Astrocyte of the hippocampus (primary cell): Measurements from ENCODE around the gene NINL.
"Not testable (repeated sequence)": the region's sequence is repeated elsewhere in the genome, so short reads cannot be mapped to it uniquely, and the experiment has no call there.

ENCODE experiments used
- DNase-seq: peaks from one replicate; pipeline ENCODE4 v3.0.0; 2011; ENCODE audit warnings: low read depth, low spot score

The NINL gene

GRCh38 chr20:25584905-25585704, at the start of gene NINL:
Gene NINL (minus strand): TSS chr20:25585531. CDS start chr20:25526587, 58,944 bp downstream.
- peak; percentile 90 for DNase-seq

GRCh38 chr20:25632940-25633790, 47.8 kb upstream of the NINL start:
- DNase-seq, result no peak

DNA sequence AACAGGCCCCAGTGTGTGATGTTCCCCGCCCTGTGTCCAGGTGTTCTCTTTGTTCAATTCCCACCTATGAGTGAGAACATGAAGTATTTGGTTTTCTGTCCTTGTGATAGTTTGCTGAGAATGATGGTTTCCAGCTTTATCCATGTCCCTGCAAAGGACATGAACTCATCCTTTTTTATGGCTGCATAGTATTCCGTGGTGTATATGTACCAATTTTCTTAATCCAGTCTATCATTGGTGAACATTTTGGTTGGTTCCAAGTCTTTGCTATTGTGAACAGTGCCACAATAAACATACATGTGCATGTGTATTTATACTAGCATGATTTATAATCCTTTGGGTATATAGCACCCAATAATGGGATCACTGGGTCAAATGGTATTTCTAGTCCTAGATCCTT, 45.3 kb upstream of the NINL start:
- not testable (repeated sequence) for DNase-seq

GRCh38 chr20:25629816-25630499, 44.6 kb upstream of the NINL start:
- DNase-seq, result no peak

DNA sequence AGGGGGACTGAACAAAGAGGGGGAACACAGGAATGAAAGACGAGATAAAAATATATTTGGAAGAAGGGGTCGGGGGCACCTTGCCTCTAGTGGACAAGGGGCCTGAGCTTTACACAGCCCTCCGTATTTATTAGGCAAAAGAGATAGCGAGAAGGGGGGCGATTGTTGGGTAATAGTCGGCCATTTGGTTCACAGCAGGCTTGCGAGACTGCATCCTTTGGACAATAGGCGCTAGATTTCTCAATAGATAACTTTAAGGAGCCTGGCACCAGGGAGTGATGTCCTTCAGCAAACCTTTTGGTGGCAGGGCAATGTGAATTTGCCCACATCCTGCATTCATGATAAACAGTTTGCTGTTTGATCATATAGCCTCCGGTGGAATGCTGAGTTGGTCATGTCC, 41.4 kb upstream of the NINL start:
- DNase-seq, result no peak

DNA sequence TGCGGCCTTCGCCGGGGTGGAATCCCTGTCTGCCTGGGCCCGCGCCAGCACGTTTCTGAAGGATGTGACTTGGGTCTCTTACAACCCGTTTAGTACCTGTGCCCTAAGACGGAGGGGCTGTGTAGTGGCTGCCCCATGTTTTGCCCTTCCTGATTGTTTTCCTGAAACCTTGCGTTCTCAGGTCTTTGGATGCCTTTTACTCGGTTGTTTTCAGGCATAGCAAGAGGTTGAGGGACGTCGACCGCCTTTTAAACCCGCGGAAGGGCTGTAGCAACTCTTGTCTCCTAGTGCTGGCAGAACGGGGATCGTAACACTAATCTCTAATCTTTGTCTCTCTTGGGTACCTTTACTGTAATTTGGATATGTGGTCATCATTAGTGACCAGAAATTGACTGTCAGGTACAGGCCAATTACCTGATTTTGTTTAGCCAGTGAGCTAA, 39.2 kb upstream of the NINL start:
- no peak for DNase-seq

GRCh38 chr20:25623736-25624499, 38.6 kb upstream of the NINL start, which contains the start of gene NANP:
Gene NANP (minus strand): TSS chr20:25624014. CDS start chr20:25623948, 66 bp downstream.
- peak; percentile 99 for DNase-seq

DNA sequence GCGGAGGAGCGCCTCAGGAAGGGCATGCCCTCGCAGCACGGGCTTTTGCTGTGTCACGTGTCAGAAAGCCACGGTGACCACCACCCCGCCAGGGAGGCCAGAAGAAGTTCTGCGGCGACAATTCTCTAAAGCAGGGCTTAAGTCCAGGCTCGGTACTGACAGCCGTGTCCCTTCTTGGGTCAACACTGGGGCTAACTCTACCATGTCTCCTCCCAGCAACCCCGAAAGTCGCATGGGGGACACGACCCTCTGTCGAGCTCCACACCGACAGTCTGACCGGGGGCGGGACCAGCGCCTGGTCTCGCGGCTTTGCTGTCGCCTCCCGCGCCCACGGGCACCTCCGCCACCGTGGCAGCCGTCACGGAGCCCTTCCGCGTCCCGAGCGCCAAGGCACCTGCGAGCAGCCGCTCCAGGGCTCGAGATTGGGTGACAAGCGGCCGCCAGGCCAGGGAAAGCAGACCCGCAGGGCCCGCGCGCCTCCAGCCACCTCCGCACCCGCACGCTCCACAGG, 37.9 kb upstream of the NINL start:
- peak; percentile 61 for DNase-seq

- DNase-seq, result no peak
Observed at GRCh38 chr20:25622450-25623224, 37.3 kb upstream of the NINL start.

DNA sequence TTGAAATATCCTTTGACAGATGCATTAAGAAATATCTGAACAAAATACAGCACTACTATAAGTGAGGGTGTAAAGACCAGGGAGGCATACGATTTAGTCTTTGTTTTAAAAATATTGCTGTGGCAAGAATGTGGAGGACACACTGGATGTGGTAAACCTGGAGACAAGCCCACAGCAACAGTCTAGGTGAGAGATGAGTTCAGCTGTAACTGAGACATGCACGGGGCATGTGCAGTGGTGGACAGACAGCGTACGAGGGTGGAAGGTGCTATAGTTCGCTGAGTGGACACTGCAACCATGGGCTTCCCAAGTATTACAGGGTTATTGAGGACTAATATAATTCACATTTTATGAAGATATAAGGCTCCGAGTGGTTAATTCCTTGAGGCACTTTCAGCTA, 36.7 kb upstream of the NINL start:
- no peak for DNase-seq

- no peak for DNase-seq
Observed at GRCh38 chr20:25619514-25619913, 34.2 kb upstream of the NINL start.

DNA sequence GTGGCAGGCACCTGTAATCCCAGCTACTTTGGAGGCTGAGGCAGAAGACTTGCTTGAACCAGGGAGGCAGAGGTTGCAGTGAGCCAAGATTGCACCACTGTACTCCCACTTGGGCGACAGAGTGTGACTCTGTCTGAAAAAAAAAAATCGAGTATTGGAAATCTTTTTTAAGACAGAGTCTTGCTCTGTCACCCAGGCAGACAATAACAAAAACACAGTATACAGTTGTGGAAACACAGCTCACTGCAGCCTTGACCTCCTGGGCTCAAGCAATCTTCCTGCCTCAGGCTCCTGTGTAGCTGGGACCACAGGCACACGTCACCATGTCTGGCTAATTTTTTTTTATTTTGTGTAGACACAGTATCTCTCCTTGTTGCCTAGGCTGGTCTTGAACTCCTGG, 23.4 kb upstream of the NINL start:
- DNase-seq, result no peak

DNA sequence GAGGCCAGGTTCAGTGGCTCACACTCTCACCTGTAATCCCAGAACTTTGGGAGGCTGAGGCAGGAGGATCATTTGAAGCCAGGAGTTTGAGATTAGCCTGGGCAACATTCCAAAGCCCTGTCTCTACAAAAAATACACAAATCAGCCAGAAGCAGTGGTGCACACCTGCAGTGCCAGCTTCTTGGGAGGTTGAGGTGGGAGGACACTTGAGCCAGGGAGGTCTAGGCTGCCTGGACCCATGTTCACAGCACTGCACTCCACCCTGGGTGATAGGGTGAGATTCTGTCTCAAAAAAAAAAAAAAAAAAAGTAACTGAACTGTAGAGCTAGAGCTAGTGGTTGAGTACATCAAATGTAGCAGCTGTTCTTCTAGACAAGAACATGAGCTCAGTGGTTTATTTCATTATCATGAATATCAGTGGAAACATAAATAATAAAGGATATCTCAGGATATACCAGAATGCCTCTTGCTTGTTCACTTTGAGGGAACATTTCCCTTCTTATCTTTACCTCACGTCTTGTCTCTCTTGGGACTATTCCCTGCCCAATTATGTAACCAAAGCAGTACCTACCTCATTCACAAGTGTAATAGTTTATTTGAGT, 20.9 kb upstream of the NINL start:
- no peak for DNase-seq

GRCh38 chr20:25605148-25605547, 19.8 kb upstream of the NINL start:
- no peak for DNase-seq

- no peak for DNase-seq
Observed at GRCh38 chr20:25604611-25605010, 19.3 kb upstream of the NINL start.

GRCh38 chr20:25602914-25603309, 17.6 kb upstream of the NINL start:
- DNase-seq, result not testable (repeated sequence)

DNA sequence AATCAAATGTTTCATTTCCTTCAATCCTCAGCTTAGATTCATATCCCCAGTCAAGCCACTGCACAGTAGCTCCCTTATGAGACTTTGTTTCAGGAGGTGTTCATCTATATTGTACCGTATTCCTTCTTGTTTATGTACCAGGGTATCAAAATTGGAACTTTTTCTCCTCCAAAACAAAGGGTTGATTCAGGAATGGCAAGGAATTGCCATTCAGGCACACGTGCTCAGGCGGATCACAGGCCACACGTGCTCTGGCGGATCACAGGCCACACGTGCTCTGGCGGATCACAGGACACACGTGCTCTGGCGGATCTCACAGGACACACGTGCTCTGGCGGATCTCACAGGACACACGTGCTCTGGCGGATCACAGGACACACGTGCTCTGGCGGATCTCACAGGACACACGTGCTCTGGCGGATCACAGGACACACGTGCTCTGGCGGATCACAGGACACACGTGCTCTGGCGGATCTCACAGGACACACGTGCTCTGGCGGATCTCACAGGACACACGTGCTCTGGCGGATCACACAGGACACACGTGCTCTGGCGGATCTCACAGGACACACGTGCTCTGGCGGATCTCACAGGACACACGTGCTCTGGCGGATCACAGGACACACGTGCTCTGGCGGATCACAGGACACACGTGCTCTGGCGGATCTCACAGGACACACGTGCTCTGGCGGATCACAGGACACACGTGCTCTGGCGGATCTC, 17.0 kb upstream of the NINL start:
- not testable (repeated sequence) for DNase-seq

- DNase-seq, result no peak
Observed at GRCh38 chr20:25601659-25602058, 16.3 kb upstream of the NINL start.

DNA sequence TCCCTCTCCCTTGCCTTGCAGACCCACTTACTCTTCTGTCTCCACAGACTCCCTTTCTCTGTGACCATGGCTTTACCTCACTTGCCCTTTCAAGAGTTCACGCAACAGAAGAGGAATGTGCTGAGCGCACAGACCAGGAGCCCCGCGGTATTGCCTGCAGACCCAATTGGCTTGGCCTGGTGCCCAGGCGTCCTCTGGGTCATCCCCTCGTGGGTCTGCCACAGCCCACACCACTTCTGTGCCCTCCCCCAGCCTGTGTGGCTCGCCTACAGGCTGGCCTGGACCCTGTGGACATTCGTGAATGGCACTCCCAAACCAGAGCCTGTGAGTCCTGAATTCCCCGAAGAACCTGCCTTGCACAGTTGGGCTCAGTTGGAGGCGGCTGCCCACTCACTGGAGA, 15.3 kb upstream of the NINL start:
- DNase-seq, result peak; percentile 45
